GM18907 (cell line): ENCODE measurements around the gene TOB2.
"Not testable (repeated sequence)": the region's sequence is repeated elsewhere in the genome, so short reads cannot be mapped to it uniquely, and the experiment has no call there.

ENCODE experiments used
- ATAC-seq: cut with Tn5 transposase; IDR thresholded peaks from one replicate; pipeline ENCODE4 v1.9.1; 2021; ENCODE audit warnings: mild to moderate bottlenecking, moderate library complexity; ENCODE audit not compliant: unreplicated experiment

Gene TOB2

GRCh38 chr22:41431656-41432055, 14.9 kb downstream of the TOB2 start:
- ATAC-seq: no peak

GRCh38 chr22:41429951-41430332, 16.7 kb downstream of the TOB2 start:
- ATAC-seq: no peak

- ATAC-seq: no peak
Observed at GRCh38 chr22:41429232-41429950, 17.2 kb downstream of the TOB2 start.

- no peak for ATAC-seq
Observed at GRCh38 chr22:41425660-41426365, 20.8 kb downstream of the TOB2 start.

- ATAC-seq: no peak
Observed at GRCh38 chr22:41418717-41419116, 27.9 kb downstream of the TOB2 start.

GRCh38 chr22:41417622-41418390, 28.8 kb downstream of the TOB2 start:
- no peak for ATAC-seq

GRCh38 chr22:41415554-41415953, 31.0 kb downstream of the TOB2 start:
- no peak for ATAC-seq

- no peak for ATAC-seq
Observed at GRCh38 chr22:41411021-41411851, 35.4 kb downstream of the TOB2 start.

GRCh38 chr22:41410311-41410751, 36.3 kb downstream of the TOB2 start:
- no peak for ATAC-seq

GRCh38 chr22:41408665-41409064, 37.9 kb downstream of the TOB2 start:
- ATAC-seq: no peak

GRCh38 chr22:41407433-41407832, 39.2 kb downstream of the TOB2 start:
- ATAC-seq: no peak

- ATAC-seq: no peak
Observed at GRCh38 chr22:41406410-41406809, 40.2 kb downstream of the TOB2 start.

- ATAC-seq: no peak
Observed at GRCh38 chr22:41405588-41405987, 41.0 kb downstream of the TOB2 start.

- ATAC-seq: peak; percentile 72
Observed at GRCh38 chr22:41403532-41404318, 42.9 kb downstream of the TOB2 start.

GRCh38 chr22:41402851-41403250, 43.8 kb downstream of the TOB2 start:
- ATAC-seq: not testable (repeated sequence)

GRCh38 chr22:41401781-41402648, 44.6 kb downstream of the TOB2 start:
- ATAC-seq: no peak

GRCh38 chr22:41398921-41399320, 47.7 kb downstream of the TOB2 start:
- no peak for ATAC-seq

GRCh38 chr22:41397143-41397811, 49.3 kb downstream of the TOB2 start:
- no peak for ATAC-seq
